Epithelial cell of proximal tubule (primary cell): ENCODE measurements around the gene SURF4. TPM values are rescaled to one million over a fixed set of nuclear protein-coding genes. Genes with fewer than 3 reads are reported as not detected.

ENCODE experiments used
- DNase-seq: peaks from one replicate; pipeline ENCODE4 v3.0.0-alpha.2; 2011; ENCODE audit warnings: low read depth
- H3K4me3 ChIP-seq: 2 replicates; pipeline ENCODE4 v1.5.1; 2011; ENCODE audit warnings: low read depth, mild to moderate bottlenecking, low read length
- total RNA-seq: library from RNA; depleted of rRNA; stranded (reverse); fragments of >200 nt; gene quantifications from 2 replicates; pipeline ENCODE4 v1.2.3, GENCODE V29; 2015
- TF ChIP-seq, protein P1 (sequence below): conservative IDR thresholded peaks from 2 replicates; pipeline ENCODE4 v1.5.1; 2012; ENCODE audit warnings: low read depth, mild to moderate bottlenecking, low read length

SURF4 gene
- total RNA-seq, 1 donor from 2014 or later: 125 TPM

- H3K4me3 ChIP-seq: no peak overlapping the region
- TF ChIP-seq, protein P1, sequence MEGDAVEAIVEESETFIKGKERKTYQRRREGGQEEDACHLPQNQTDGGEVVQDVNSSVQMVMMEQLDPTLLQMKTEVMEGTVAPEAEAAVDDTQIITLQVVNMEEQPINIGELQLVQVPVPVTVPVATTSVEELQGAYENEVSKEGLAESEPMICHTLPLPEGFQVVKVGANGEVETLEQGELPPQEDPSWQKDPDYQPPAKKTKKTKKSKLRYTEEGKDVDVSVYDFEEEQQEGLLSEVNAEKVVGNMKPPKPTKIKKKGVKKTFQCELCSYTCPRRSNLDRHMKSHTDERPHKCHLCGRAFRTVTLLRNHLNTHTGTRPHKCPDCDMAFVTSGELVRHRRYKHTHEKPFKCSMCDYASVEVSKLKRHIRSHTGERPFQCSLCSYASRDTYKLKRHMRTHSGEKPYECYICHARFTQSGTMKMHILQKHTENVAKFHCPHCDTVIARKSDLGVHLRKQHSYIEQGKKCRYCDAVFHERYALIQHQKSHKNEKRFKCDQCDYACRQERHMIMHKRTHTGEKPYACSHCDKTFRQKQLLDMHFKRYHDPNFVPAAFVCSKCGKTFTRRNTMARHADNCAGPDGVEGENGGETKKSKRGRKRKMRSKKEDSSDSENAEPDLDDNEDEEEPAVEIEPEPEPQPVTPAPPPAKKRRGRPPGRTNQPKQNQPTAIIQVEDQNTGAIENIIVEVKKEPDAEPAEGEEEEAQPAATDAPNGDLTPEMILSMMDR: no peak
- DNase-seq: no peak
These were observed 28.7 kb upstream of the SURF4 start for GRCh38 chr9:133404454-133405002.

GRCh38 chr9:133403766-133404453 lies 28.1 kb upstream of the SURF4 start:
- TF ChIP-seq, protein P1: peak; percentile 73
- DNase-seq: no peak
- no peak overlapping the region for H3K4me3 ChIP-seq

DNA sequence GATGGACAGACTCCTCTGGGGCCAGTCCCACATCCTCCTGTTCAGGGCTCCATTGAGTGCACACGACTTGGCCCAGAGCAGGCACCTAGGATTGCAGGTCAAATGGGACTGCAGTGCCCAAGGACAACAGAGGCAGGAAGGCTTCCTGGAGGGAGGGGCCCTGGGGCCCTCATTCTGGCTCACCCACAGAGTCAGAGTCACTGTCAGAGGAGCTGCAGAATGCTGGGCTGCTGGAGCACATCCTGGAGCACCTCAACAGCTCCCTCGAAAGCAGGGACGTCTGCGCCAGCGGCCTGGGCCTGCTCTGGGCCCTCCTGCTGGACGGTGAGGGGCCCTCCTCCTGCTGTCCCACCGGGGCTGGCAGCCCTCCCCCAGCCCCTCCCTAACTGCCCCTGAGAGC lies 26.8 kb upstream of the SURF4 start:
- no peak for DNase-seq
- TF ChIP-seq, protein P1: no peak

DNA sequence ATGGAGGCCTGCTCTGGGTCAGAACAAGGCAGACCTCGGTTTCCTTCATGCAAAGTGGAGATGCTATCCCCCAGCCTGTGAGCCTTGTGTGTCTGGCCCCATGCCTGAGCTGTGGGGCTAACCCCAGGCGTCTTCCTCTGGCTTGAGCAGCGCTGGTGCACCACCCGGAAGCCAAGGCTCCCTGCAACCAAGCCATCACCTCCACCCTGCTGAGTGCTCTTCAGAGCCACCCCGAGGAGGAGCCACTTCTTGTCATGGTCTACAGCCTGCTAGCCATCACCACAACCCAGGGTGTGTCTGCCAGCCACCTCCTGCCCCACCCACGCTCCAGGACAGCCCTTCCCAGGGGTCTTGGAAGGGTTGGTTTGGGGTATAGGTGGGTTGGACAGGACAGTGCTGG lies 25.7 kb upstream of the SURF4 start:
- TF ChIP-seq, protein P1: no peak
- DNase-seq: no peak
- H3K4me3 ChIP-seq: no peak overlapping the region

More for the DNA sequence above, 26.8 kb upstream of the SURF4 start:
- no peak overlapping the region for H3K4me3 ChIP-seq

DNA sequence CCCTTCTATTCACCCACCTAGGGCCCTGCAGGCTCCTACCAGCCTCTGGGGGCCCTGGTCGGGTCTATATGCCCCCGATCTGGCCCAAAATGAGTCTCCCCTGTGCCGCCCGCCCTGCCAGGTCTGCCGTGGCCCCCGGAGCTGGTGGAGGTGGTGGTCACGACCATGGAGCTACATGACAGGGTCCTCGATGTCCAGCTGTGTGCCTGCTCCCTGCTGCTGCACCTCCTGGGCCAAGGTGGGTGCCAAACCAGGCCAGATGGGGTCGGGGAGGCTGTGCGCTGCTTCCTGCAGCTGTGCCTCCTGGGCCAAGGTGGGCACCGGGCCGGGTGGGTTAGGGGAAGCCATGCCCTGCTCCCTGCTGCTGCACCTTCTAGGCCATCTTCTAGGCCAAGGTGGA lies 24.4 kb upstream of the SURF4 start:
- TF ChIP-seq, protein P1: no peak
- DNase-seq: no peak
- H3K4me3 ChIP-seq: no peak overlapping the region

DNA sequence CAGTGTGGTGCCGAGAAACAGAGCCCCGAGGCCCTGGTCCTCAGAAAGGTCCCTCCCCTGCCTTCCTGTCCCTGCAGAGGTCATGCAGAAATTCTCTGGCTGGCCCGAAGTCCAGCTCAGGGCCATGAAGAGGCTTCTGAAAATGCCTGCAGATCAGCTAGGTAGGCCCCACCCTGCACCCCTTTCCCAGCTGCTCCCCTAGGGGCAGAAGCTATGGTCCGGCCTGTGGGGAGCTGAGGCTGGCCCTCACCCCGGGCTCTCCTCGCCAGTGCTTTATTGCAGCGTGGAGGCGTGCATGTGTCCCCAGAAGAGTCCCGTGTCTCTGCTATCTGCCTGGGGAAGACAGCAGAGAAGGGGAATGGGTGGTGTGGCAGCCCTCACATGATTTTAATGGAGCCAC lies 22.0 kb upstream of the SURF4 start:
- DNase-seq: no peak
- TF ChIP-seq, protein P1: no peak
- H3K4me3 ChIP-seq: no peak overlapping the region

GRCh38 chr9:133397370-133397769 lies 21.5 kb upstream of the SURF4 start:
- TF ChIP-seq, protein P1: no peak
- no peak for DNase-seq
- no peak overlapping the region for H3K4me3 ChIP-seq
